ENCODE data around the gene RNF227.
"Not testable (repeated sequence)": the region's sequence is repeated elsewhere in the genome, so short reads cannot be mapped to it uniquely, and the experiment has no call there.

RNF227 gene

DNA sequence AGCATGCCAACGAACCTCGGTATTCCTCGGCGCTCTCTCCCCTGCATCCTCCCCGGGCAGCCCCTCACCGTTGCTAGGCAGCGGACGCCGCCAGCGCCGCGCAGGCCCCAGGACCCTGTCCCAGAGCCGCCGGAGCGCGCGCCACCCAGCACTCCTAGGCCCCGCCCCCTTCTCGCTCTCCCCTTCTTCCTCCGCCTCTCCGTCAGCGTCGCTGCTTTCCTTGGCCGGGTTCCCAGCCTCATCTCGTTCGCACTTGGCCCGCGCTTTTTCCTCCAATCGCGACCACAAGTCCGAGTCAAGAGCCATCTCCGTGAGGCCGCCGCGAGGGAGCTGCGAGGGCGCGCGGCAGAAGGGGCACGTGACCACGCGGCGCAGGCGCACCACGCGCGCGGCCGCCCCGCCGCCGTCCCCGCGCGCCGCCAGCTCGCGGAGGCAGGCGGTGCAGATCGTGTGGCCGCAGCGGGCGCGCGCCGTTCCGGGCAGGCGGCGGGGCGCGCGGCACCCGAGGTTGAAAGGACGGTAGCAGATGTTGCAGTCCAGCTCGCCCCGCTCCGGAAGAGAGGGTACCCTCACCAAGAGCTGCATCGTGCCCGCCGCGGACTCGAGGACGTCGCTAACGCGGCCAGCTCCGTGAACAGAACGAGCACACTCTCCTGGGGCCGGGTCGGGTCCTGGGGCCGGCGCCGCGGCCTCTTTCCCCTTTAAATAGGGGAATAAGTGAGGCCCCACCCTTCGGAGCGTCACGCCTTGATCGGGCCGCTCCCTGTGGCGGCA lies at the start of gene RNF227:
RNF227 (minus strand) TSS at position 679 of the 774 bp plus-strand sequence; CDS start at position 585, 94 bp downstream.
- DNase-seq (ENCODE audit: low spot score): peak; percentile 93

DNA sequence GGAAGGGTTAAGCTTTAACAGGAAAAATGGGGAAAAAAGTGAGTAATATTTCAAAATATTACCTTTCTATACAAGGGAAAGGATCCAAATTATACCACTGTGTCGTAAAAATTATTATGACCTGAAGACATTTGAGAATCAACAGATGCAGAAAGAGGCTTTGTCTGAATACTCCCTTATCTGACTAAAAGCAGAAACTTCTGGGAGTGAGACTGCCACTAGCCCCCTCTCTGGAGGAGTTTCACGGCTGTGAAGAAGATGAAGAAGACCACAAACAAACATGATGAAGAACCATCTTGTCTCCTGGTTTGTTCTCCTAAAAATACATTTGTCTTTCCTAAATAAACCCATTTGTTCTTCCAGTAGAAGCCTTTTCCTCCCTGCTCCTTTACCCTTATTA lies 45.3 kb upstream of the RNF227 start:
- DNase-seq (ENCODE audit: low spot score): no peak

DNA sequence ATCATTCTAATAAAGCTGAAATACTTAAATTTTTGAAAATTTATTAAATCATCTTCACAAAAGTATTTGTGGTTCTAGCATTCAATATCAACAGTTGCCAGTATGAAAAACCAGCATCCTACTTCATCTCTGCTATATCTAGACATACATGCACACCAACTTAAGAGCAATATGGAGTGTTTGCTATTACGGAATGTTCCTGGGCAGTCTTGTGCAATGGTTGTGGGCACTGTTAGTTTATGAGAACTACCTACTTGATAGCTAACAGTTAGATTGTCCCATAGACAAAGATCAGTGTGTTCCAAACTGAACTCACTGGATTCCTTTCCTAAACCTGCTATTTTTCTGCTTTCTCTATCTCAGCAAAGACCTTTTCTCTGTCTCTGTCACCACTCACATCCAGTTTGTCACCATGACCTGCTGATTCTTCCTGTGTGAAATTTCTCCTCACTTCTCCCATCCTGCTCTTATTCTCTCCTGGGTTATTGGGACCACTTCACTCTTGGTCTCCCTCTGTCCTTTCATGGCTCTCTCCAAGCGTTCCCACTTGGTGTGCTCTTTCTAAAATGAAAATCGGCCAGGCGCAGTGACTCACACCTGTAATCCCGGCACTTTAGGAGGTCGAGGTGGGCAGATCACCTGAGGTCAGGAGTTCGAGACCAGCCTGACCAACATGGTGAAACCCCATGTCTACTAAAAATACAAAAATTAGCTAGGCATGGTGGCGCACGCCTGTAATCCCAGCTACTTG lies 43.6 kb upstream of the RNF227 start:
- no peak for DNase-seq (ENCODE audit: low spot score)

DNA sequence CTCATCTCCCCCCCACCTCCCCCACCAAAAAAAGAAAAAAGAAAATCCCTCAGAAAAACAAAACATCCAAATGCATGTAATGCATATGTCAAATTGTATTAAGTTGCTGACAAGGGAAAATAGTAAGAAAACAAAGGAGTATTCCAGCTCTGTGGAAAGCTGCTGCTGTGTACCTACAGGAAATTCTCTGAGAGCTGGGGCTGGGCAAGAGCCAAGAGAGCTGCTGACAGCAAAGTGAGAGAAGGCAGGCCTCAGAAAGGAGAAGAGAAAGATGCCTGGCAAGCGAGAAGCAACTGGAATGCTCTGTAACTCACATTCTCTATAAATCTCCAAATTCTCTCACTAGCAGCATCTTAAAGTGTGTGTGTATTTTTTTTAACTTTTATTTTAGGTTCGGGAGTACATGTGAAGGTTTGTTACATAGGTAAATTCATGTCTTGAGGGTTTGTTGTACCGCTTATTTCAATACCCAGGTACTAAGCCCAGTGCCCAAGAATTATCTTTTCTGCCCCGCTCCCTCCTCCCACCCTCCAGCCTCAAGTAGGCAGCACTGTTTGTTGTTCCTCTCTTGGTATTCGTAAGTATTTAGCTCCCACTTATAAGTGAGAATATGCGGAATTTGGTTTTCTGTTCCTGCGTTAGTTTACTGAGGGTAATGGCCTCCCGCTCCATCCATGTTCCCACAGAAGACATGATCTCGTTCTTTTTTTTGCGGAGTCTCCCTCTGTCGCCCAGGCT lies 40.3 kb upstream of the RNF227 start:
- DNase-seq (ENCODE audit: low spot score): no peak

DNA sequence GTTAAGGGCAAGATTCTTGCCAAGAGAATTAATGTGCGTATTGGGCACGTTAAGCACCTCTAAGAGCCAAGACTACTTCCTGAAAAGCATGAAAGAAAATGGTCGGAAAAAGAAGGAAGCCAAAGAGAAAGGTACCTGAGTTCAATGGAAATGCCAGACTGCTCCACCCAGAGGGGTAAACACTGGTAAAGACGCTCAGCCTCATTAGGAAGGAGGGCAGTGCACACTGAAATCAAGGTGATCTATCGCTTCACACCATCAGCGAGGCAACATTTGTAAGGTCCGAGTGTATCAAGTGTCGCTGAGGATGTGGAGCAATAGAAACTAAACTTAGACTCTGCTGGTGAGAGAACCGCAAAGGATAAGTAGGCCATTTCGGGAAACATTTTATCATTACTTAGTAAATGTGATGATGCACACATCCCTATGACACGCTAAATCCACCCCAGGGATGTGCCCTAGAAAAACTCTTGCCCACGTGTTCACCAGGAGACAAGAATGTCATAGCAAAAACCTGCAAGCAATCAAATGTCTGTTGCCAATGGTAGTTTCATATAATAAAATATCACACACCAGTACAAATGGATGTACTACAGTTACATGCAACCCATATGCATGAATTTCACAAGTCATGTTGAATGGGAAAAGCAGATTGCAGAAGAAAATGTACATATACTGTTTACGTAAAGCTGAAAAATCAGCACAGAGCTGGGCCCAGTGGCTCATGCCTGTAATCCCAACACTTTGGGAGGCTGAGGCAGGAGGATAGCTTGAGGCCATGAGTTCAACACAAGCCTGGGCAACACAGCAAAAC lies 39.5 kb upstream of the RNF227 start:
- no peak for DNase-seq (ENCODE audit: low spot score)

DNA sequence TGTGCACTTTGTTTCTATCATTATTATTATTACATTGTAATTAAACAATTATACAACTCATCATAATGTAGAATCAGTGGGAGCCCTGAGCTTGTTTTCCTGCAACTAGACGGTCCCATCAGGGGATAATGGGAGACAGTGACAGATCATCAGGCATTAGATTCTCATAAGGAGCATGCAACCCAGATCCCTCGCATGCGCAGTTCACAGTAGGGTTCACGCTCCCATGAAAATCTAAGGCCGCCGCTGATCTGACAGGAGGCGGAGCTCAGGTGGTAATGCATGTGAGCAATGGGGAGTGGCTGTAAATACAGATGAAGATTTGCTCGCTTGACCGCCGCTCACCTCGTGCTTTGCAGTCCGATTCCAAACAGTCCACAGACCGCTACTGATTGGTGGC lies 37.2 kb upstream of the RNF227 start:
- DNase-seq (ENCODE audit: low spot score): not testable (repeated sequence)

DNA sequence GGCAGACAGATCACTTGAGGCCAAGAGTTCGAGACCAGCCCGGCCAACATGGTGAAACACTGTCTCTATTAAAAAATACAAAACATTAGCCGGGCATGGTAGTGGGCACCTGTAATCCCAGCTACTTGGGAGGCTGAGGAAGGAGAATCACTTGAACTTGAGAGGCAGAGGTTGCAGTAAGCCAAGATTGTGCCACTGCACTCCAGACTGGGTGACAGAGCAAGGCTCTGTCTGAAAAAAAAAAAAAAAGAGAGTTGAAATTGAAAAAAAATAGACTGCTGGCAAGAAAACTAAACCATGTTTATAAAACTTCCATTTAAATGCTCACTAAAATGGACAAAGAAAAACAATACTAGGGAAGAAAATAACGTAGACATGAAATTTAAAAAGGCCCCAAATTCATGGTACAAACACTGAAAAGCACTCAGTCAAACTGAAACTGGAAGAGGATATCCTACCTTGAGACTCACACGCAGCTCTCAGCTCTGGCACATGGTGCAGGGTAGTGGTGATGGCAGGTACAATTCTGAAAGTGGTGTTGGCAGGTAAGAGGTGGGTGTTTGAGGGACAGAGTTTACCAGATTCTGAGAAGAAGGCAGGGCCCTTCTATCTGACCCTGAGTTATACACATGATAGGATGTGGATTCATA lies 35.2 kb upstream of the RNF227 start:
- DNase-seq (ENCODE audit: low spot score): no peak

DNA sequence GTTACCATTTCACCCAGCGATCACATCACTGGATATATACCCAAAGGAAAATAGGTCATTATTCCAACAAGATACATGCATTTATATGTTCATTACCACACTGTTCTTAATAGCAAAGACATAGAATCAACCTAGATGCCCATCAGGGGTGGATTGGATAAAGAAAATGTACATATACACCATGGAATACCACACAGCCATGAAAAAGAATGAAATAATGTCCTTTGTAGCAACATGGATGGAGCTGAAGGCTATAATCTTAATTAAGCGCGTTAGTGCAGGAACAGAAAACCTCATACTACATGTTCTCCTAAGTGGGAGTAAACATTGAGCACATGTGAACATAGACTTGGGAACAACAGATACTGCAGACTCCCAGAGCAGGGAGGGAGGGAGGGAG lies 34.5 kb upstream of the RNF227 start:
- DNase-seq (ENCODE audit: low spot score): no peak

DNA sequence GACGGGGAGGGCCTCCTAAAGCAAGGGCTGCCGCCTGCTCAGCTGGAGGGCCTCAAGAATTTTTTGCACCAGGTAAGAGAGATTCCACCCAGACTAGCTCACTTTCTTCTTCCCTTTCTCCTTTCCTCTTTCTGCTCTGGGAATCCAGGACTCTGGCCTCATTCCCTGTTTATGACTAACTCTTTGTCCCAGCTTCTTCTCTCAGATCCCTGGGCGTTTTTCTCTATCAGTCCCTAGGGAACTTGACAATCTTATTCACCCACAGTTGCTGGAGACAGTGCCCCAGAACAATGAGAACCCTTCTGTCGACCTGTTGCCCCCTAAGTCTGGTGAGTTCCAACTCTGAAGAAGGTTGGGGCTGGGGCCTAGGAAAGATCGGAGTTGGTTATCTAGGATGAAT lies 31.6 kb upstream of the RNF227 start:
- no peak for DNase-seq (ENCODE audit: low spot score)

DNA sequence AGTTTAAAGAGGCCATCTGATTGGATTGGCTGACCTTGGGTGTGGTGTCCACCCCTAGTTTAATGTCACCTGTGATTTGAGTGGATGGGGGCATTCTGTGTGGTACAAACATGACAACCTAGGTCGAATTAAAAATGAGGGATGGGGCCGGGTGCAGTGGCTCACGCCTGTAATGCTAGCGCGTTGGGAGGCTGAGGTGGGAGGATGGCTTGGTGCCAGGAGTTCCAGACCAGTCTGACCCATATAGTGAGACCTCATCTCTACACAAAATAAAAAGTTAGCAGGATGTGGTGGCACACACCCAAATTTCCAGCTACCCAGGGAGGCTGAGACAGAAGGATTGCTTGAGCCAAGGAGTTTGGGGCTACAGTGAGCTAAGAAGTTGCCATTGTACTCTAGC lies 30.4 kb upstream of the RNF227 start:
- no peak for DNase-seq (ENCODE audit: low spot score)

DNA sequence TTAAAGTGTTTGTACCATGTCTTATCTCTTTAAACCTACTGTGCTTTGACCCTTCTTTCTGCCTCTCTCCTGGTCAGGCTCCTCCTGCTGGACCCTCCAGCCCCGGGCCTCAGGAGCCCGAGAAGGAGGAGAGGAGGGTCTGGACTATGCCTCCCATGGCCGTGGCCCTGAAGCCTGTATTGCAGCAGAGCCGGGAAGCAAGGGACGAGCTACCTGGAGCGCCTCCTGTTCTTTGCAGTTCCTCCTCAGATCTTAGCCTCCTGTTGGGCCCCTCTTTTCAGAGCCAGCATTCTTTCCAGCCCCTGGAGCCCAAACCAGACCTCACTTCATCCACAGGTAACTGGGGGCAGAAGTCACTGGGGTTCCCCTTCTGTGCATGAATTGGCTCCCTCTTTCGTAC lies 29.6 kb upstream of the RNF227 start:
- DNase-seq (ENCODE audit: low spot score): no peak

DNA sequence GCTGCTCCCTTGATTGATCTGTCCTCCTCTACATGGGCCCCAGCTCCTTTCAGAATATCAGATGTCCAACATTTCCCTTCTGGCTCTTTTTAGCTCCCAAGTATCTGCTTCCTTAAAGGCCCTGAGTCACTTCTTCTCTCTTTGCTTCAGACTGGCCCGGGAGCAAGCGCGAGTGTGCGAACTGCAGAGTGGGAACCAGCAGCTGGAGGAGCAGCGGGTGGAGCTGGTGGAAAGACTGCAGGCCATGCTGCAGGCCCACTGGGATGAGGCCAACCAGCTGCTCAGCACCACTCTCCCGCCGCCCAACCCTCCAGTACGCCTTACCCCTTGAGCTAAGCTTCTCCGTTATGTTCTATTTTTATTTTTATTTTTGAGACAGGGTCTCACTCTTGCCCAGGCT lies 28.2 kb upstream of the RNF227 start:
- DNase-seq (ENCODE audit: low spot score): no peak

DNA sequence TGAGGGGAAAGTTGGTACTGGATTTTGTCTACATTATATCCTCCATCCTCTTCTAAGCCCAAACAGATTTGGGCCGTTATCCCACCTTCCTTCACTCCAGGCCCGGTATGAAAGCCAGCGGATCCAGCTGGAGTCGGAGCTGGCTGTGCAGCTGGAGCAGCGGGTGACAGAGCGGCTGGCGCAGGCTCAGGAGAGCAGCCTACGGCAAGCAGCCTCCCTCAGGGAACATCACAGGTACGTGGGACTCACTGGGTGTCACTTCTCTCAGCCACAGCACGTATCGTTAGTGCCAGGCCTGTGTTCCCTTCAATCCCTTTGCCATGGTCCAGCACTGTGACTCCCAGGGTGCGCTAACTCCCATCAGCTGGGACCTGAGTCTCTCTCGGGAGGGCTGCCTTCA lies 27.2 kb upstream of the RNF227 start:
- DNase-seq (ENCODE audit: low spot score): no peak

DNA sequence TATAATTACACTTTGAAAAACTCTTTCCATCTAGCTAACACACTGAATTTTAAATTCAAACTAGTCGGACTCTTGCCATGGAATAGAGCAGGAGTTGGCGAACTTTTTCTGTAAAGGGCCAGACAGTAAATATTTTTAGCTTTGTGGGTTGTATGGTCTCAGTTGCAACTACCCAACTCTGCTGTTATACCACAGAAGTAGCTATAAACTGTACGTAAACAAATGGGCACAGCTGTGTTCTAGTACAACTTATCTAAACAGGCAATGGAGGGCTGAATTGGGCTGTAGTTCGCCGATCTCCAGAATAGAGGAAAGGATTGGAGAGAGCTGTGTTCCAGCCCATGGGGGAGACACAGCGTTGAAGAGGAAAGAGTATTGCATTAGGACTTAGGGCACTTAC lies 24.7 kb upstream of the RNF227 start:
- no peak for DNase-seq (ENCODE audit: low spot score)

DNA sequence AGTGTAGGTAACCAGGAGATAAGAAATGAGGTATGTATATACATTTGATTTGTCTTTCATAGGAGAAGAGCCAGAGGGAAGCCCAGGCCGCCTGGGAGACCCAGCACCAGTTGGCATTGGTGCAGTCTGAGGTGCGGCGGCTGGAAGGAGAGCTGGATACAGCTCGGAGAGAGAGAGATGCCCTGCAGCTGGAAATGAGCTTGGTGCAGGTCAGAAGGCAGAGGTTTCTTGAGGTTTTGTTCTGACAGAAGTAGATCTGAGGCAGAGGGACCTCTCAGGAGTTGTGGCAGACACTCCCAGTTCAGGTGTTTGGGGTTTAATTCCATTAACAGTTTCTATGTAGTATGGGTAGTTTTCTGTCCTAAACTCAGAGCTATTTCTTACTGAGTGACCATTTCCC lies 23.9 kb upstream of the RNF227 start:
- no peak for DNase-seq (ENCODE audit: low spot score)

DNA sequence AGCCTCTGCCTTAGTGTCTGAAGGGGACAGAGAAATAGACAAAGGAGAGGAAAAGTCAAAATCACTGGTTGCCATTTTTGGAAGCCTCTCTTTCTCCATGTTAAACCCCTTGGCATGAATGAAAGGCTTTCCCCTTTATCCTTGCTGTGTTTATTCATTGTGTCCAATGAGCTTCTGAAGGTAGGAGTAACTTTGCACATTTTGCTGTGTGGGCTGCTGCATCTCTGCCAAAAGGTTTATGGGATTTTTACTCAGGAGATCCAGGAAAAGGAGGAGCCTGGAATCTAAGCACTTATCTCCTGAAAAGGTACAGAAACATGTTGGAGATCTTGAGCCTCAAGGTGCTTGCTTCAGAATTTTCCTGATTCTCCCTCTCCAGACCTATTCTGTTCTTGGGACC lies 19.8 kb upstream of the RNF227 start:
- DNase-seq (ENCODE audit: low spot score): no peak

DNA sequence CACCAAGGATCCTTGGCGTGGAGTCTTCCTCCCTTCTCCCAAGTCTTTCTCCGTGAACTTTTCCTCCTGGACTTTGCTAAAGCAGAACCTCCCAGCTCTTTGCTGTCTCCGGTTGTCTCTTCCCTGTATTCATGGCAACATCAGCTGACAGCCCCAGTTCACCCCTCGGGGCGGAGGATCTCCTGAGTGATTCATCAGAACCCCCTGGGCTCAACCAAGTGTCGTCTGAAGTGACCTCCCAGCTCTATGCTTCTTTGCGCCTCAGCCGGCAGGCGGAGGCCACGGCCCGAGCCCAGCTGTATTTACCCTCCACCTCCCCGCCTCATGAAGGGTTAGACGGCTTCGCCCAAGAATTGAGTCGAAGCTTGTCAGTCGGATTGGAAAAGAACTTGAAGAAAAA lies 16.9 kb upstream of the RNF227 start:
- peak; percentile 48 for DNase-seq (ENCODE audit: low spot score)

DNA sequence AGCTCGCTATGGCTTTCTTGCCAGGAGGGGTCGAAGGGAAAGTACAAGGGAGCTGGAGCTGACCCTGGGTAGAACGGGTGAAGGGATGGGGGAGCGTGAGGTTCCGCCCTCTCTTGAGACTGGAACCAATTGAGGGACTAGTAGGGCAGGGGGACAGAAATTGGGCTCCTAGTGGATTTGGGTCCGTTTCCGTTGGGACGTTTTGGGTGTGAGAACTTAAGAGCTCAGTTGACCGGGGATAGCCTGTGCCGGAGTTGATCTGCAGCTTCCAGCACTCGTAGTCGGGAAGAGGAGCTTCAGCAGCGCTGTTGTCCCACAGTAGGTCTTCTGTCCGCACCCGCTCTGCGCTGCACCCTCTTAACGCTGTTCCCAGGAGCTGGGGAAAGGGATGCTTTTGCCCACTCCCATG lies 16.4 kb upstream of the RNF227 start:
- peak; percentile 33 for DNase-seq (ENCODE audit: low spot score)

DNA sequence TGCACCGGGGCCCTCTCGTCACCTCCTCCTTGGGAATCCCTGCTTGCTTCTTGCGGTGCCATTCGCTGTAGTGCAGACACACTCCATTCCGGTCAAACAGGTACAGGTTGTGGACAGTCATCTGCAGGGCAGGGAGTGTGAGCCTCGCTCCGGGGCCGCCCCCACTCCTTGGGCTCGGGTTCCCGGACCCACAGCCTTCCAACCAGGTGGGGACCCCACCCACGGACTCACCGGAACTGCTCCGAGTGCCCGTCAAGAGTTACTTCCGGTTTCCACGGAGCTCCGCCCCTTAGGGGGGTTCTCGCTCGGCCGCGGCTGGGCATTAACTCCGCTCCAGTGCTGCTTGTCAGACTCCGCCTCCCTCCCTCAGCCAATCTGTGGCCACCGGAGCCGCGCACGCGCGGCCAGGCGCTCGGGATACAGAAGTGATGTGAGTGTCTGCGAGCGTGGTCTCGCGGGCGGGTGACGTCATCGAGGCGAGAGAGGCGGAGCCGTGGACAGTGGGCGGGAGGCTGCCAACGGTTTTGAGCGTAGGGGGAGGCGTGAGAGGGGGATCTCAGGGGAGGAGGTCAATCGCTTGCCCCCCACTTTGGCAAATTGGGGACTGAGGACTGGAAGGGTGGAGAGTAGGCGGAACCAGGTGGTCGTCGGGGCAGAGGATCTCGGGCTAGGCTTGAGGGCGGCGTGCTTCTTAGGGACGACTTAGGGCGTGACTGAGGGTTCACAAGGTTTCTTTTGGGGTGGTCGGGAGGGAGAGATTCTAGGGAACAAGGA lies 15.8 kb upstream of the RNF227 start, which contains the start of the genes CNTROB and TRAPPC1:
CNTROB (plus strand) TSS at position 498 of the 774 bp plus-strand sequence. CDS start 874 bp downstream, outside the sequence.
TRAPPC1 (minus strand) TSS at position 238 of the 774 bp plus-strand sequence; CDS start at position 121, 117 bp downstream.
- DNase-seq (ENCODE audit: low spot score): peak; percentile 99

DNA sequence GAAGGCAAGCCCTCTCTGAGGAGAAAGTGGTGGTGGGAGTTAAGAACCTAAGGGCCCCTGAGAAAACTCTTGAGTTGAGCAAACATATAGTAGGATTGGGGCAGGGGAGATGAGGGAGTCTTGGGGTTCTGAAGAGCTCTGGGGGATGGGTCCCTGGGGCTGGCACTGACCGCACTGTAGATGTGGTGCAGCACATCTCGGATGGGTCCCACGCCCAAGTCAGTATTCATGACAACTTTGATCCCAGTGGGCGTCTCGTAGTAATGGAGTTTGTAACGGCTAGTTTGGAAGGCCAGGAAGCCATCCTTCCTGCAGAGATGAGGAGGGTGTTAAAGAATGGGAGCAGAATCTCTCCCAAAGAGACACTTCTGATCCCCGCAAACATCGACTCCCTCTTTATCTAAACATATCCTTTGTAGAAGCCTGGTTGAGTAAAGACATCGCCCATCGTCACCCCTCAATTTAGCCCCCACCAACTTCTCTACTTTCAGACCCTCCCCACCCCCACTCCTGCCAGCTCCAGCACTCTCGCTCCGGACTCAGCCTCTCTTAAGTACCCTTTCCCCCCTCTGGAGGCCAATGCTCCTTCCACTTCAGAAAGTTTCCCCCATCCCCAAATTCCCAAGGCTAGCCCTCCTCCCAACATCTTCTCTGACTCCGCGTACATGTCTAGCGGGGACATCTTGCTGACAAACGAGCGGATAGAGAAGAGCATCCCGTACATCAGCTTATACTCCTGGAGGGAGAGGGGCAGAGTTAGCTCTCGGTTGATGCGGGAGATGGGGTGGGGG lies 14.9 kb upstream of the RNF227 start:
- no peak for DNase-seq (ENCODE audit: low spot score)
